Esophagus mucosa (tissue), 1 donor: ENCODE data around the gene SLC46A3. TPM values are rescaled to one million over a fixed set of nuclear protein-coding genes. Genes with fewer than 3 reads are reported as not detected.
"Not testable (repeated sequence)": the region's sequence is repeated elsewhere in the genome, so short reads cannot be mapped to it uniquely, and the experiment has no call there.

ENCODE experiments used
- ATAC-seq: fragments of 200-7000 bp; cut with Tn5 transposase; one replicate; pipeline ENCODE4 v1.9.1; 2020
- total RNA-seq: library from RNA; stranded (reverse); gene quantifications from one replicate; pipeline ENCODE4 v1.2.4, GENCODE V29; 2023
- donor health status: DM: yes; HTN: yes; CAD: no.

The SLC46A3 gene
- total RNA-seq, 1 donor from 2014 or later, result 0.84 TPM

DNA sequence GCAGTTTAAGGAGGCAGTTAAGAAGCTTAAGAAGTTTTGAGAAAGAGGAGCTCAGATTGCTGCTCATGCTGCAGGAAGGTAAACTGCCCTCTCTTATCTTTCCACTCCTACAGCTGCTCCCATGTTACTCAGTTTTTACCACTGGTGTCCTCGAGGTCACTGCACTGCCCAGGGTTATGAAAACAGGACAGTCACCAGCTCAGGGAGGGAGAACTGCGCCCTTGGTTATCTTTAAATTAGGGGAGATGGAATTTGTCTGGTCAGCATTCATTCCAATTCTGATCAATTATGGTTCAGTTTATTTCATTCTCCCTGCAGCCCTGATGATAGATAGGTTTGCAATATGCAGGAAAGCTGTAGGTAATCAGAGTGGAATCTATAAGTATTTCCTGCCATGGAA is 10.8 kb upstream of the SLC46A3 start:
- no peak for ATAC-seq

DNA sequence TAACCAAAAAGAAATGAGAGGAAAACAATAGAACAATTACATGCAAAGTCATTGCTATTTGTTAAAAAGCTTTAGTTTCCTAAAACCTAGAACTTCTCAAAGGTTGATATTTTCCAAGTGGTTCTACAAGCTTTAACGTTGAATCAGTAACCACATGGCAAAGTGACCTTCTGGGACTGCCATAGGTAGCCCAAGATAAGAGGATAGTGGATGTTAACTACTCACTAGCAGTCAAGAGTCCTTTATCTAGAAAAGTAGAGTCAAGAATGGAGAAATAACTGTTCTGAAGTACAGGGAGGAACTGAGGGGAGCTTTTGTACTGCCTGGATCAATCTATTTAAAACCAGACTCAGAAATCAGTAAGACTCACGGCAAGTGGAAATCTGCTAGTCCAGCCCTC is 9.9 kb upstream of the SLC46A3 start:
- ATAC-seq, result no peak

DNA sequence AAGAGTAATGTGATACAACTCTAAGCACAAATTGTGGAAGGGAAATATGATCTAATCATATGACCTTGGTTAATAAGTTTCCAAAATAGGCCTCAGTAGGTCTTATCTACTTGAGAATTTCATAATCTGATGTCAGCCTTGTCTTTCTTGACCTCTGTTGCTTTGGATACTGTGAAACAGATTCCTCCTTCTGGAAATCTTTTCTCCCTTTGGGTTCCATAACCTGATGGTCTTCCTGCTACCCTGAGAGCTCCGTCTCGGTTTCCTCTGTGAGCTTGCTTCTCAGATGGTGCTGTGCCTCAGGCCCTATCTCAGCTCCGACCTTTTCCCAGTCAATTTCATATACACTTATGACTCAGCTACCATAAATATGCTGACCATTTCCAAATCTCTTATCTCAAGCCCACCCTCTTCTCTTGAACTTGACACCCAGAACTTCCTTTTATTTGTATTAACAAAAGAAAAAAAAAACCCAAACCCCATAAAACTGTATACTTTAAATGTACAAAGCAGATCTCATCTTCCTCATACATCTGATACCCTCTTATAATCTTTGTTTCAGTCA is 6.4 kb upstream of the SLC46A3 start:
- ATAC-seq, result no peak

DNA sequence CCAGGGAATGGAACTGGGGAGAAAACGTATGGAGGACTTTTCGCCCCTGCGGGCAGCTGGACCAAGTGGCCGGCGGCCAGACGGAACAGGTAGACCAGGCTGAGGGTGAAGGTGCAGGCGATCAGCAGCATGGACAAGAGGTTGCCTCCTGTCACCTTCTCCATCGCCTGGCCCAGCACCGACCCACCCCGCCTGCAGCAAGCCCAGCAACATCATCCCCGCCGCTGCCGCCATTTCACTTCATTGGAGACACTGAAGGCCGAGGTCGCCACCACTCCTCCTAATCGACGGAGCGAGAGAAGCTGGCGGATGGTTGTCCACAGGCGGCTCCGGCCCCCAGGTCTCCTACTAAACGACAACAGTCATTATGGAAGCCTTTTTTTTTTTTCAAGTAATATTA is 5.0 kb upstream of the SLC46A3 start:
- ATAC-seq, result no peak

DNA sequence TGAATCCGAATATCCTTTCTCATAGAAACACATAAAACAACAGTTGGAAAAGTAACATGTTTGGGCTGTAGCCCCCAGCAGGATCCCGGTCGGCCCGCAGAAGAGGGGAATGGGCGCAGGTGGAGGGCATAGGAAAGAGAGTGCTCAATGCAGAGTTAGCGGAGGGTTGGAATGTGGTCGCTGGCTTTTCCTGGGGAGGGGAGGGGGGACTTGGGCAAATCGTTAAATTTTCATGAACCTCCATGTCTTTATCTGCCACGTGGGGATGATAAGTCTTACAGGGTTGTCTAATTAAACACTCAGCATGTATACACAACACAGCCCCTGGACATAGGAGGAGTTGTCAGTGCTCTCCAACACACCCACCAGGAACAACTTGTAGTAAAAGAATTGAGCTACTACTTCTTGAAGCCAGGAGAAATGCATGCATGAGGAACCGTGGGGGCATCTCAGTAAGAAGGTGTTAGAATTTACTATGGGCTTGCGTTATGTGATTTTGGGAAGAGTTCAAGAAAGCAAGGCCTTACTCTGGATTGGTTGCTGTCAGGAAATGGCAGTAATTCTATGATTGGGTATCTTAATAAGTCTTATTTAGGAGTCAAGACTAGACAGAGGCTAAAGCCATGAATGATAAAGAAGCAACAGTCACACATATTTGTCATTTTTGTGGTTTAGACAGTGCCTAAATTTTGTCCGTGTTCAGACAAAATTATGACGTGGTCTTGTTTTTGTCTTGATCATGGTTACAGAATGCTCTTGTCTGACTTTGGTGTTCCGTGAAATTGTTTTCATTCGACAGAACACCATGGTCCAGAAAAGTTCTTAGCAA is 671 bp upstream of the SLC46A3 start:
- ATAC-seq, result no peak

DNA sequence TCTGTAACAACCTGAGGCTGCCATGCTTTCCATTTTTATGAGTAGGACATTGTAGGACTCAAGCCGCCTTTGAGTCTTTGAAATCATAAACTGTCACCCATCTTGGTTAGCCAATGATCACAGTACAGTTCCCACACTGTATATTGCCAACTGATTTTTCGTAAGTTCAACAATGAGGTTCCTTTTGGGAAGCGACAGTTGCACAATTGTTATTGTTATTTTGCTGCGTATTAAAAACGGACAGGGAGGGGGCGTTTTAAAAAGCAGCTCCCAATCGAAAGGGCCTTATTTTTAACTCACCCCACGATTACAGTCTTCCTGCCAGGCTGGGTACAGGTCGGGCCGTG is 601 bp downstream of the SLC46A3 start:
- ATAC-seq, result no peak

DNA sequence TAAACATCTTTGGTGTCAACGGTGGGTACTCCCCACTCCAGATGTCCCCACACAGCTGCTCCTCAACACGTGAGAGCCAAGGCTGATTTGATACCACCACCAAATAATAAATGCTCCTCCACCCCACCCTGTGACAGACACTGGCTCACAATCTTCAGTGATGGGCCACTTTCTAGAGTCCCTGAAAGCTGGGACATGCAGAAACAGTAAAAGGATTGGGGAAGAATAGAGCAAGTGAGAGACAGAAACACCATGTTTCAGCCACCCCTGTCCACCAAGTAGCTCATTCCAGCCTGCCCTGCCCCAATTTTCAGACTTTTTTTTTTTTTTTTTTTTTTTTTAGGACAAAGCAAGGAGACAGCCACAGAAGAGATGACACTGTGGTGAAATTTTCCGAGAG is 1.6 kb downstream of the SLC46A3 start:
- no peak for ATAC-seq

DNA sequence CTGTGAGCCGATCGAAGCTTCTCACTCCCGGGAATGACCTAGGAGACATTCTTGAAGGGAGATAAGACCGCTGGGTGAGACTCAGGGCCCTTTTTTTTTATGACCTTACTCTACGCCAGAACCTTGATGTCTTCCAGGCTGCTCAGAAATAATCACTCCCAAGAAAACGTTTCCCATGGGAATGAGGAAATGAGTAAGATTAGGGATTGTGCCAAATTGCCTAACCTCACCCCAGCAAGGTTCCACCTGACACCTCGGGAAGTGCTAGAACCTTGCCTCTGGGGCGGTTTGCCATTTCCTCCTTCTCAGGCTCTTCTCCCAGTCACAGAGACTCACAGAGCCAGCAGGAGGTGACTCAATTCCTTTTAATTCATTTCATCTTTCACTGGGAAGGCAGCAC is 2.3 kb downstream of the SLC46A3 start:
- ATAC-seq, result peak; percentile 31

DNA sequence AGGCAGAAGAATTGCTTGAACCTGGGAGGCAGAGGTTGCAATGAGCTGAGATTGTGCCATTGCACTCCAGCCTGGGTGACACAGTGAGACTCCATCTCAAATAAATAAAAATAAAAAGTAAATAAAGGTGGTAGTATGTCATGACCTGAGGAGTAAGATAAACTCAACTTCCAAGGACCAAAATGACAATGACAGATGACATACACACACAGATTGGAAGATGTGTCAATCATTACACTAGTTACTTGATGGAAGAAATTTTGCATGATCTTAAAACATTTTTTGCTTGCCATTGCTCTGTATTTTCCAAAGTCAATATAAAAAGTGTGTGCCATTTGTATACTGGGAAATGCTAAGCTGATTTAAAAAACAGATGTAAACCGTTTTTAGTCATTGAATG is 4.1 kb downstream of the SLC46A3 start:
- ATAC-seq, result no peak

DNA sequence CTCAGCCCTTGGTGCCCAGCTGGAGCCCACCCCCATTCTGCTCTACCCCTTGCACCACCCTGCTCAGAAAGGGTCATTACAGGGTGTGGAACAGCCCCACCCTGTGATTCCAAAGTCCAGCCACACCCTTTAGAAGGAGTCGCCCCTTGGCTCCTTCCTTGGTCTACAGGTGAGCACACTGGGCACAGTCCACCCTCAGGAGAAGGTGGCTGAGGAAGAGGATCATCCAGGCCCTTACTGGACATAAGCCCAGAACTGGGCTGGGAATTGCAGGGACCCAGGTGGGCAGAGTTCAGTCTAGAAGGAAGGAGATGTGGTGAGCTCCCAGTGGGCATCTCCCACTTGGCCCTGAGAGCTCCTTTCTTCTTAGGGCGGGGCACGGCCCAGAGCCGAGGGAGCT is 8.6 kb downstream of the SLC46A3 start:
- ATAC-seq, result no peak

DNA sequence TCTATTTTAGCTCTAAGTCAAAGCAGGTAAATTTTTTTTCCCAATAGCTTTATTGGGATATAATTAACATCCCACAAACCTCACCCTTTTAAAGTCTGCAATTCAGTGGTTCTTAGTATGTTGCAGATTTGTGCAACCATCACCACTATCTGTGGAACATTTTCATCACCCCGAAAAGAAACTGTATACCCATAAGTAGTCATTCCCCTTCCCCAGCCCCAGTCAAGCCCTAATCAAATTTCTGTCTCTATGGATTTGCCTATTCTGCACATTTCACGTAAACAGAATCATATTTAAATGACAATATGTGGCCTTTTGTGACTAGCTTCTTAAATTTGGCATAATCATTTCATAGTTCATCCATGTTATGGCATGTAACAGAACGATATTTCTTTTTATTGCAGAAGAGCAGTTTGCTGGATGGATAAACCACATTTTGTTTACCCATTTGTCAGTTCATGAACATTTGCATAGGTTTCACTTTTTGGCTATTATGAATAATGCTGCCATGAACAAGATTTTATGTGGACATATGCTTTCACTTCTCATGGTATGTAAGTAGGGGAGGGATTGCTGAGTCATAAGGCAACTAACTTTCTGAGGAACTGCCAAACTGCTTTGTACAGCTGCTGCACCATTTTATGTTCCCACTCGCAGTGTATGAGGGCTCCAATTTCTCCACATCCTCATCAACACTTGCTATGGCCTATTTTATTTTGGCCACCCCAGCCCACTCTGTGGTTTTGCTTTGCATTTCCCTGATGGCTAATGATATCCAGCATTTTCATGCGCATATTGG is 10.9 kb downstream of the SLC46A3 start:
- peak; percentile 56 for ATAC-seq

DNA sequence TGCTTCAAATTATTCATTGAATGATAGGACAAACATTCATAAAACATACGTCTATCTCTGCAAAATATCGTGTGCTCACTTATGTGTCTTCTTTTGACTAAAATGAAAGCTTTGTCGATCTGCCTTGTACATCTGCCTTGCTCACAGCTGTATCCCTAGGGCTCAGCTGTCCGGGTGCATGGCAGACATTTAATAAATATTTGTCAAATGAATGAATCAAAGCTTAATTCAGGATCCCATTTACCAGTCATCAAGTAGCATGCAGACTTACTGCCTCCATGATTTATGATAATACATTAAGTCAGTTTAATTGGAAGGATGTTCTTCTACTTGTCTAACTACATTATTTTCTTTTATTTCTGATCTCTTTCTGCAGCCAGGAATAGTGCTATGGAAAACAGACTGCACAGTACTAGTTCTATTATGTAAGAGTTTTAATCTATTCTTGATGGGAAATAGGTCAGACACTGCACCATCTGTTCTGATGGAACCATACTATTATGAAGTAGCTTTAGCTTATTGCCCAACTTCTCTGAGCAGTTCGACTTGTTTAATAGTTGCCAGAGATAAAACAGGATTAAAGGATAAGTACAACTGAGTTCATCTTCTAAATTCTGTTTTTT is 13.2 kb downstream of the SLC46A3 start:
- ATAC-seq, result no peak

DNA sequence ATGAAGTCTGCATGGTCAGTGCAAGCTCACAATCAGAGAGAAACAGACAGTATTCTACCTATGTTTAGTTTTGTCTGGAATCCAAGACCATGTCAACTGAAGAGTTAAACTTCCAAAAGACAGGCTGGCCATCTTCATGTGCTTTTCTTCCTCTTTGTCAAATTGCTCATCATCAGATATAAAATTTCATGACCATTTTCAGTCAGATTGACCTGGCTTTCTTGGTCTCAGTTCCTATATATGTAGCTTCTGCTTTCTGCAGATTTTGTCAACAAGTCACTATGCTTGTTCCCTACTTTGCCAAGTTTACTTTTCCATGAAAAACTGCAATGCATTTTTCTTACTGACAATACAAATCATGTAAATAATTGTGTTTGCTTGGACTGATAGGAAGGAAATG is 13.9 kb downstream of the SLC46A3 start:
- ATAC-seq, result no peak

DNA sequence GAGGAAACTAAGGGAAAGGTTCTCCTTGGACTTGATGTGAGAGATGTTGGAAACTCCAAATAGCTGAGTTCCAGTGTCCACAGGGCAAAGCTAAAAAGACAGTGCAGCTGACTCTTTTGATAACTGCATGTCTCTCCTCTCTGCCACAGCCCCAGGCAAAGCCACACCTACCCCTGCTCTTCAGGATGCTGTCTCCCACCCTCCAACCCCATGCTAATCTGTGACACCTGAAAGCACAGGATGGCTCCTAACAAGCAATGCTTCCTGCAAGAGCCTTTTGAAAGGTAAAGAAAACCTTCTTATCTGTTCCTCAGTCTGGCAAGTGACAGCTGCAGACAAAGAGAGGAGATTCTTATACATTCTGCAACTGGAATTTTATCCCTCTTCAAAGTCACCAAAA is 14.5 kb downstream of the SLC46A3 start:
- ATAC-seq, result no peak

DNA sequence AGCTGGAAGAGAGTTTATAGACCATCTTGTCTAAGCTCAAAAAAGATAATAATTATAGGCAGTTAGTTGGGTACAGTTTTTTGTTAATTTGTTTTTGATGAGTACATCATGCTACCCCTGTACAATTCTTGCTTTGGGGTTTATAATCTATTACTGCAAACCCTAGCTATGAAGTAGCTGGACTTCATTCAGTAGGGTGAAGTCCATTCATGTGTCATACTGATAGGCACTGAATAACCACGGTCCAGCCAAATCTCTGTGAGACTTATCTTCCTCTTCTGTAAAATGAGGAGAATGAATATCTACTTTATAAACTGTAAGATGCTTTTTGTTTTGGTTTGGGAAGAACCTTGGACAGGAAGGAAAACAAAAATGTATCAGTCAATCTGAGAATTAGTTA is 19.5 kb downstream of the SLC46A3 start:
- no peak for ATAC-seq

DNA sequence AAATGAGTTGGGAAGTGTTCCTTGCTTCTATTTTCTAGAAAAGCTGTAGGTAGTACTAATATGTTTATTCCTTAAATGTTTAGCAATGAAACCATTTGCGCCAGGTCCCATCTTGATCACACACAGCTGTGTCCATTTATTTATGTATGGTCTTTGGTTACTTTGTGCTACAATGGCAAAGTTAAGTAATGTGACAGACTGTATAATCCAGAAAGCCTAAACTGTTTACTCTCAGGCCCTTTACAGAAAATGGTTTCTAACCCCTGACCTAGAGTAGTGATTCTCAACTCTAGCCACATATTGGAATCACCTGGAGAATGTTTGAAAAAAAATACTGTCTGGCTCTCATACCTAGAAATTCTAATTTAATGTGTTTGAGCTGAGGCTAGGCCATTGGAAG is 21.3 kb downstream of the SLC46A3 start:
- no peak for ATAC-seq

DNA sequence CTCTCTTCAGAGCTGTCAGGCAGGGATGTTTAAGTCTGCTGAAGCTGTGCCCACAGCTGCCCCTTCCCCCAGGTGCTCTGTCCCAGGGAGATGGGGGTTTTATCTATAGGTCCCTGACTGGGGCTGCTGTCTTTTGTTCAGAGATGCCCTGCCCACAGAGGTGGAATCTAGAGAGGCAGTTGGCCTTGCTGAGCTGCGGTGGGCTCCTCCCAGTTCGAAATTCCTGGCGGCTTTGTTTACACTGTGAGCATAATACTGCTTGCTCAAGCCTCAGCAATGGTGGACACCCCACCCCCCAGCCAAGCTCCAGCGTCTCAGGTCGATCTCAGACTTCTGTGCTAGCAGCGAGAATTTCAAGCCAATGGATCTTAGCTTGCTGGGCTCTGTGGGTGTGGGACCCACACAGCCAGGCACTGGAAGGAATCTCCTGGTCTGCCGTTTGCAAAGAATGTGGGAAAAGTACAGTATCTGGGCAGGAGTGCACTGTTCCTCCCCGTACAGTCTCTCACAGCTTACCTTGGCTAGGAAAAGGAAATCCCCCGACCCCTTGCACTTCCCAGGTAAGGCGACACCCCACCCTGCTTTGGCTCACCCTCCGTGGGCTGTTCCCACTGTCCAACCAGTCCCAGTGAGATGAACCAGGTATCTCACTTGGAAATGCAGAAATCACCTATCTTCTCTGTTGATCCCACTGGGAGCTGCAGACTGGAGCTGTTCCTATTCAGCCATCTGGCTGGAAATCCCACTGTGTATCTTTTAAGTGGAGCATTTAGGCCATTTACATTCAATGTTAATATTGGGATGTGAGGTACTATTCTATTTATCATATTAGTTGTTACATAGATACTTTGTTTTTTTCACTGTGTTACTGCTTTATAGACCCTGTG is 24.9 kb downstream of the SLC46A3 start:
- not testable (repeated sequence) for ATAC-seq

DNA sequence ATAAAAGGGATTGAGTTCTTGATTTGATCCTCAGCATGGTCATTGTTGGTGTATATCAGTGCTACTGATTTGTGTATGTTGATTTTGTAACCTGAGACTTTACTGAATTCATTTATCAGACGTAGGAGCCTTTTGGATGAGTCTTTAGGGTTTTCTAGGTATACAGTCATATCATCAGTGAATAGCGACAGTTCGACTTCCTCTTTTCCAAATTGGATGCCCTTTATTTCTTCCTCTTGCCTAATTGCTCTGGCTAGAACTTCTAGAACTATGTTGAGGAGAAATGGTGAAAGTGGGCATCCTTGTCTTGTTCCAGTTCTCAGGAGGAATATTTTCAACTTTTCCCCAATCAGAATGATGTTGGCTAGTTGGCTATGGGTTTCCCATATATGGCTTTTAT is 32.9 kb downstream of the SLC46A3 start:
- no peak for ATAC-seq

DNA sequence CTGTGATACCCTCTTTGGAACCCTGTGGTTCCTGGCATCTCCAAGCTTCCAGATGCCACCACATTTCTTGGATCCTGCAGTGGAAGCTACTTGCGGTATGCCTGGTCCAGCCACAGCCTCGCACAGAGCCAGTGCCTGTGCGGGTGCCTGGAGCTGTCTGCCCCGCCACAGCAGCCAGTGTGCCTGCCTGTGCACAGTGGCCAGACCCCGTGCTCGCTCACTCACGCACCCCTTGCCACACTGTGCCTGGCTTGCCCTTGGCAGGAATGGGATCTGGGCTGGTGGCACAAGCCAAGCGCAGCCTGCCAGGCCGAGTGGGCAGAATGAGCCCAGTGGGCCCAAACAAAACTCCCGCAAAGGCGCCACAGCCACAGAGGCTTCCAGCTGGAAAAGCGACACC is 33.7 kb downstream of the SLC46A3 start:
- no peak for ATAC-seq

DNA sequence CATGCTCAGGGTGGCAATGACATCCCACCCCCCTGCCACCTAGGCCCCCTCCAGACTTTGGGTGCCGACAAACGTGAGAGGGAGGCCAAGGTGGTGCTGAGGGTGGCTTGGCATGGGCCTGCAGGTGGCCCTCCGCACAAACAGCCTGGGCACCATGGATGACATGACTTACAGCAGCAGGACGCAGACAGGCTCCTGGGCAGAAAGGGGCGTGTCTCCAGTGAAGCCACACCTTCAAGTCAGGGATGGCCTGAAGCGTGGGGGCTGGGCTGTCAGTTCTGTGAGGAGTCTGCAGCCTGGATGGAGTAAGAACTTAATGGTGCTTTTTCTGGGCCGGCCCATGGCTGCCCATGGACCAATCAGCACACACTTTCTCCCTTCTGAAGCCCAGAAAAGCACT is 34.5 kb downstream of the SLC46A3 start:
- peak; percentile 17 for ATAC-seq

DNA sequence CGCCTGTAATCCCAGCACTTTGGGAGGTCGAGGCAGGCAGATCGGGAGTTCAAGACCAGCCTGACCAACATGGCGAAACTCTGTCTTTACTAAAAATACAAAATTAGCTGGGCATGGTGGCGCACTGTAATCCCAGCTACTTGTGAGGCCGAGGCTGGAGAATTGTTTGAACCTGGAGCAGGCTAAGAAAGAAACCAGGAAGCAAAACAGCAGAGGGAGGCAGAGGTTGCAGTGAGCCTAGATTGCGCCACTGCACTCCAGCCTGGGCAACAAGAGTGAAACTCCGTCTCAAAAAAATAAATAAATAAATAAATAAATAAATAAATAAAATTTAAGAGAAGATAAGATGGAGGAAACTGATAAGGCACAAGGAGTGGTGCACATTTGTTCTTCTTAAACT is 35.6 kb downstream of the SLC46A3 start:
- not testable (repeated sequence) for ATAC-seq

DNA sequence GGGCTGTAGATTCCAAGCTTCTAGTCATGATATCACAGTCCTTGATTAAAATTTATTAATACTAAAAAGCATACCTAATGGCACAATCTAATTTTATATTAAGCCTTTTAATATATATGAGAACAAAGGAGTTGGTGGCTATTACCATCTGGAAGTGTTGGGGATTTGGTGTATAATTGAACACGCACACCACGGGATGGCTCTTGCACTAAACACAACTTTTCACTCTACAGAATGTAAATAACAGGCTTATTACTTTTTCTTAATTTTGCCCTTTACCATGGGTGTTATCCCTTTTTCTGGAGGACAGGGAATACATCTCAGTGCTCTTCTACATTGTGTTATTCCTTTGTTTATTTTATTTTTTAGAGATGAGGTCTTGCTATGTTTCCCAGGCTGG is 38.2 kb downstream of the SLC46A3 start:
- no peak for ATAC-seq
